GM10266 (cell line): ENCODE measurements around the gene SPANXC.
"Not testable (repeated sequence)": the region's sequence is repeated elsewhere in the genome, so short reads cannot be mapped to it uniquely, and the experiment has no call there.

Source experiments
- DNase-seq: peaks from one replicate; pipeline ENCODE4 v3.0.0; 2012; ENCODE audit errors: extremely low spot score
- CTCF ChIP-seq: IDR thresholded peaks from 2 replicates; pipeline ENCODE4 v1.5.1; 2012; ENCODE audit warnings: mild to moderate bottlenecking, low read depth; ENCODE audit not compliant: control insufficient read depth, insufficient read depth; ENCODE audit errors: missing control alignments

Gene SPANXC

GRCh38 chrX:141242417-141242816 is at the start of gene SPANXC:
Gene SPANXC, minus strand, starts transcription at chrX:141242517. Its CDS starts 60 bp downstream, at chrX:141242457.
- DNase-seq, result not testable (repeated sequence)

GRCh38 chrX:141279476-141279875 is 37.2 kb upstream of the SPANXC start:
- no peak for TF ChIP-seq CTCF
- no peak for DNase-seq

- peak; percentile 19 for TF ChIP-seq CTCF
- DNase-seq, result no peak
Measured at GRCh38 chrX:141278306-141278705, 36.0 kb upstream of the SPANXC start.

- DNase-seq, result no peak
- TF ChIP-seq CTCF, result no peak
Measured at GRCh38 chrX:141258080-141258479, 15.8 kb upstream of the SPANXC start.

GRCh38 chrX:141221611-141222010 is 20.7 kb downstream of the SPANXC start:
- DNase-seq, result no peak
- no peak for TF ChIP-seq CTCF

- no peak for TF ChIP-seq CTCF
- no peak for DNase-seq
Measured at GRCh38 chrX:141220342-141221008, 21.8 kb downstream of the SPANXC start.

- TF ChIP-seq CTCF, result no peak
- no peak for DNase-seq
Measured at GRCh38 chrX:141214196-141214595, 28.1 kb downstream of the SPANXC start.

- no peak for DNase-seq
- TF ChIP-seq CTCF, result no peak
Measured at GRCh38 chrX:141201962-141202361, 40.4 kb downstream of the SPANXC start.
